Stimulated activated effector memory CD8-positive, alpha-beta T cell treated with anti-CD3 and anti-CD28 coated beads, Interleukin-12 subunit alpha, Interleukin-12 subunit beta, amount 100 ng/mL, for 72 hours (primary cell): Measurements from ENCODE around the gene ZNF428.
A peak's percentile ranks its signal among the peaks of the same experiment; 100 is the strongest.
"Not testable (repeated sequence)": the region's sequence is repeated elsewhere in the genome, so short reads cannot be mapped to it uniquely, and the experiment has no call there.

ENCODE experiments used
- ATAC-seq: fragments of 150-1000 bp; cut with Tn5 transposase; 2 replicates; pipeline ENCODE4 v1.10.0; 2021
- DNase-seq, 2 donors: peaks; one replicate each; pipeline ENCODE4 v3.0.0; 2021 to 2022; ENCODE audit warnings: low spot score in 2 of 2
- H3K27ac Mint-ChIP-seq: one replicate; pipeline ENCODE4 v1.8.0; 2022; ENCODE audit warnings: mild to moderate bottlenecking, mixed read lengths
- H3K36me3 Mint-ChIP-seq: one replicate; pipeline ENCODE4 v1.8.0; 2022; ENCODE audit warnings: mild to moderate bottlenecking, mixed read lengths
- H3K4me1 Mint-ChIP-seq: one replicate; pipeline ENCODE4 v1.8.0; 2022; ENCODE audit warnings: mixed read lengths
- H3K4me3 Mint-ChIP-seq: one replicate; pipeline ENCODE4 v1.8.0; 2022; ENCODE audit warnings: mild to moderate bottlenecking, mixed read lengths
- H3K9me3 Mint-ChIP-seq: one replicate; pipeline ENCODE4 v1.8.0; 2022; ENCODE audit warnings: mixed read lengths

Gene ZNF428

DNA sequence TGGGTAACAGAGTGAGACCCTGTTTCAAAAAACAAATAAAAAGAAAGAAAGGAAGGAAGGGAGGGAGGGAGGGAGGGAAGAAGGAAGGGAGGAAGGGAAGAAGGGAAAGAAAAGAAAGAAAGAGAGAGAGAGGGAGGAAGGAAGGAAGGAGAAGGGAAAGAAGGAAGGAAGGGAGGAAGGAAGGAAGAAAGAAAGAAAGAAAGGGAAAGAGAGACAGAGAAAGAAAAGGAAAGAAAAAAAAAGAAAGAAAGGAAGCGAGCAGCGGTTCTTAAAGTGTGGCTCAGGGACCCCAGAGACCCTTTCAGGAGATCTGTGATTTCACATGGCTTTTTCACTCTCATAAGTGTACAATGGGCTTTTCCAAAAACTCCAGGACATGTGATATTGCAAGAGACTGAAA is 30.1 kb upstream of the ZNF428 start:
- Mint-ChIP-seq H3K36me3 (peaks cover 81% of the 10 kb centered on the region), H3K9me3 (no peaks in the 10 kb centered on the region), H3K27ac (no peak overlapping the region), H3K4me1 (no peaks in the 10 kb centered on the region), H3K4me3 (no peak overlapping the region)
- ATAC-seq (no peak), DNase-seq (no peak)

DNA sequence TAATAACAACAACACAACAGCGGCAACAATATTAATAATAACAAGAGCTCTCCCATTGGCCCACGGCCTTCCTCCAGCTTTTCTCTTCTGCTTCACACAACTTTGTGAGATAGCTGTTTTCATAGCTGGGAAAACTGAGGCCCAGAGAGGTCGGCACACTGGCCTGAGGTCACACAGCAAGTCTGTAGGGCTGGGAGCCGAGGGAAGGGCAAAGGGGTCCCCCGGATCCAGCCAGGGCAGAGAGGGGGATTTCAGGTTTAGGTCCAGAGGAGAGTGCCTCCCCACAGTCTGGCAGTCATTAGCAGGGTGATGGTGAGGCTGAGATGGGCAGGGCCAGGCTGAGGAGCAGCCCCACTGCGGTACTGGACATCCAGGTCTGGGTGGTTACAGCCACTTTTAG is 29.2 kb upstream of the ZNF428 start:
- Mint-ChIP-seq H3K9me3 (no peaks in the 10 kb centered on the region), H3K4me3 (no peak overlapping the region), H3K4me1 (no peaks in the 10 kb centered on the region), H3K27ac (peak overlapping the region; percentile 23), H3K36me3 (peaks cover 72% of the 10 kb centered on the region)
- ATAC-seq, result no peak
- no peak for DNase-seq

GRCh38 chr19:43644181-43644580 is 24.8 kb upstream of the ZNF428 start:
- no peak for DNase-seq
- Mint-ChIP-seq H3K4me1 (peaks cover 18% of the 10 kb centered on the region), H3K36me3 (peaks cover 30% of the 10 kb centered on the region)

GRCh38 chr19:43643326-43643725 is 23.9 kb upstream of the ZNF428 start:
- no peak for DNase-seq
- no peak for ATAC-seq
- H3K4me3 Mint-ChIP-seq, result no peak overlapping the region
- no peak overlapping the region for H3K27ac Mint-ChIP-seq
- peaks cover 24% of the 10 kb centered on the region for H3K36me3 Mint-ChIP-seq
- peaks cover 25% of the 10 kb centered on the region for H3K4me1 Mint-ChIP-seq
- no peaks in the 10 kb centered on the region for H3K9me3 Mint-ChIP-seq

More at GRCh38 chr19:43644181-43644580, 24.8 kb upstream of the ZNF428 start:
- ATAC-seq, result no peak
- Mint-ChIP-seq H3K27ac (no peak overlapping the region), H3K9me3 (no peaks in the 10 kb centered on the region), H3K4me3 (no peak overlapping the region)

DNA sequence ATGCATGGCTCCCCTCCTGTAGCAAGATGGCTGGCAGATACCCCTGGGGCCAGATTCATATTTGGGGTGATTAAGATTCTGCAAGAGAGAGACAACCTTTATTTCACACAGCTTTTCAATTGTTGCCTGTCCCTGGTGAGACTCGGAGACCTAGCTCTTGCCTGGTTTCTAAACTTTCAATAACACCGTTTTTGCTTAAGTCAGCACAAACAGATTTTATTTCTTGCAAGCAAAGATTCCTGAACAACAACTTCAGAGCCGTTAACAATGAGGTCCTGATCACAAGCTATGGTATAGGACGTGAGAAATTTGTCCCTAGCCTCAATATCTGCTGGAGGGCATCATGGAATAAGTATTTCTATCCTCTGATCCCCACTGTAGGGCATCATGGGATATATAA is 23.1 kb upstream of the ZNF428 start:
- Mint-ChIP-seq H3K36me3 (peaks cover 16% of the 10 kb centered on the region), H3K27ac (no peak overlapping the region), H3K4me1 (peaks cover 25% of the 10 kb centered on the region), H3K4me3 (no peak overlapping the region), H3K9me3 (no peaks in the 10 kb centered on the region)
- ATAC-seq (no peak), DNase-seq (no peak)

- Mint-ChIP-seq H3K4me3 (peak overlapping the region; percentile 65), H3K36me3 (peaks cover 4% of the 10 kb centered on the region), H3K9me3 (no peaks in the 10 kb centered on the region), H3K4me1 (peaks cover 25% of the 10 kb centered on the region), H3K27ac (peak overlapping the region; percentile 10)
- no peak for DNase-seq
- ATAC-seq, result no peak
Observed at GRCh38 chr19:43641333-43641732, 21.9 kb upstream of the ZNF428 start.

GRCh38 chr19:43640424-43640757 is 21.0 kb upstream of the ZNF428 start:
- ATAC-seq (no peak), DNase-seq (no peak)
- H3K36me3 Mint-ChIP-seq, result no peaks in the 10 kb centered on the region
- H3K9me3 Mint-ChIP-seq, result no peaks in the 10 kb centered on the region
- H3K27ac Mint-ChIP-seq, result no peak overlapping the region
- H3K4me1 Mint-ChIP-seq, result peaks cover 26% of the 10 kb centered on the region
- peak overlapping the region; percentile 65 for H3K4me3 Mint-ChIP-seq

DNA sequence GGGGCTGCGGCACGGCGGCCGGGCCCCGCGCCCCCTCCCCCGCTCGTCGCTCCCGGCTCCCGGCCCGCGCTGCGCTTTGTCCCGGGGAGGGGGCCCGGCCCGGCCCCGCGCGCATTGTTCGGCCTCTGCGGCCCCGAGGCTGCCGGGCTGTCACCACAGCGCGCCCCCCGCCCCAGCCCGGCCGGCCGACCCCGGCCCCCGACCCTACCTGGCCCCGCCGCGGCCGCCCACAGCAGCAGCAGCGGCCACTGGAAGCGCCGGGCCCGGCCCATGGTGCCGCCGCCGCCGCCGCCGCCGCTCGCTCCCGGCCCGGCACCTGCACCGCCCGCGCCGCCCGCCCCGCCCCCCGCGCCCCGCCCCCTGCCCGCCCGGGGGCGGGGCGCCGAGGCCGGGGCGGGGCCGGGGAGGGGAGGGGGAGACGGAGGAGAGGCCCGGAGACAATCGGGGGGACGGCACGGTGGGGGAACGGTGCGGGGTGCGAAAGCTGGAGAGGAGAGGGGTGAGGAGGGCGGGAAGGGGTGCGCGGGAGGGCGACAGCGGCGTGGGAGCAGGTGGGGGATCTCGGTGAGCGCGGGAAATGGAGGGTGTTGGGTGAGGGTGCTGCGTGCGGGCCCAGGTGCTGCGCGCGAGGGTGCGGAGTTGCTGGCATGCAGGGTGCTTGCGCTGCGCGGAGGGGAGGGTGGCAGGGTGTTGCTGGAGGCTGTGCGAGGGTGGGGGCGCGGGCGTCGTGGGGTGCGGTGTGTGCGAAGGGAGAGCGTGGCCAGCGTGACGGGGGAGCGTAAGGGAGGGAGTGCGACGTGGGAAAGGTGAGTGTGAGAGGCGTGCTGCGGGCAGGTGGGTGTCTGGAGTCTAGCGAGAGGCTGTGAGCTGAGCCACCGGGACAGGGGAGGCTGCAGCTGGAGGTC is 20.3 kb upstream of the ZNF428 start, which contains the start of gene CADM4:
Gene CADM4, minus strand, starts transcription at position 332 of the 905 bp plus-strand sequence. Its CDS starts 60 bp downstream, at position 272.
- Mint-ChIP-seq H3K4me3 (peak within 1 kb of the TSS; percentile 65), H3K36me3 (no peaks in the 10 kb centered on the region), H3K9me3 (no peaks in the 10 kb centered on the region), H3K4me1 (peaks cover 32% of the 10 kb centered on the region), H3K27ac (no peak within 1 kb of the TSS)
- ATAC-seq (peak; percentile 80), DNase-seq (peak; percentile 23 to 61)

DNA sequence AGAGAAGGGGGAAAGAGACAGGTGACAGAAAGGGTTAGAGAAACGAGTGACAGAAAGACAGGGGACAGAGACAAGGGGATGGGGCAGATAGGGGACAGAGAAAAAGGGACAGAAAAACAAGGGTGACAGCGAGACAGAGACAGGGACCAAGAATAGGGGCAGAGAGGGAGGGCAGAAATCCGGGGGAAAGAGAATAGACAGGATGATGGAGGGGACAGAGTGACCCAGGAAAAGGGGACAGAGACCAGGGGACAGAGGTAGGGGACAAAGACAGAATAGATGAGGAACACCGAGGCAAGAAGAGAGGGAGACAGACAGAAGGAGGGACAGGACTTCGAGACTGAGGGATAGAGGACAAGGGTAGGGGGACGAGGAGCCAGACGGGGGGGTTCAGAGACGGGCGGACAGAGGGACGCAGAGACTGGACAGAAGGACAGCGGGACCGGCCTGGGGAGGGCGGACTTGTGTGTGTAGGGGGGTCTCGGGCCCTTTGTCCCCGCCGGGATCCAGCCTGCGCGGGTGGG is 19.6 kb upstream of the ZNF428 start:
- no peak for ATAC-seq
- H3K27ac Mint-ChIP-seq, result no peak overlapping the region
- peaks cover 32% of the 10 kb centered on the region for H3K4me1 Mint-ChIP-seq

GRCh38 chr19:43638214-43638994 is 19.0 kb upstream of the ZNF428 start:
- no peaks in the 10 kb centered on the region for H3K36me3 Mint-ChIP-seq
- H3K27ac Mint-ChIP-seq, result no peak overlapping the region
- no peak for ATAC-seq
- H3K4me1 Mint-ChIP-seq, result peaks cover 32% of the 10 kb centered on the region
- no peak for DNase-seq
- H3K9me3 Mint-ChIP-seq, result no peaks in the 10 kb centered on the region
- peak overlapping the region; percentile 65 for H3K4me3 Mint-ChIP-seq

More for the DNA sequence above, 19.6 kb upstream of the ZNF428 start:
- no peak for DNase-seq
- H3K4me3 Mint-ChIP-seq, result peak overlapping the region; percentile 65
- H3K9me3 Mint-ChIP-seq, result no peaks in the 10 kb centered on the region
- H3K36me3 Mint-ChIP-seq, result no peaks in the 10 kb centered on the region

- Mint-ChIP-seq H3K9me3 (no peaks in the 10 kb centered on the region), H3K27ac (no peak overlapping the region), H3K36me3 (no peaks in the 10 kb centered on the region), H3K4me1 (peaks cover 28% of the 10 kb centered on the region), H3K4me3 (no peak overlapping the region)
- no peak for ATAC-seq
- no peak for DNase-seq
Observed at GRCh38 chr19:43636121-43636683, 16.8 kb upstream of the ZNF428 start.

- peaks cover 23% of the 10 kb centered on the region for H3K4me1 Mint-ChIP-seq
- peak overlapping the region; percentile 48 for H3K27ac Mint-ChIP-seq
- not testable (repeated sequence) for H3K36me3 Mint-ChIP-seq, H3K4me3 Mint-ChIP-seq, DNase-seq, ATAC-seq, H3K9me3 Mint-ChIP-seq
Observed at GRCh38 chr19:43635561-43635940, 16.1 kb upstream of the ZNF428 start.

DNA sequence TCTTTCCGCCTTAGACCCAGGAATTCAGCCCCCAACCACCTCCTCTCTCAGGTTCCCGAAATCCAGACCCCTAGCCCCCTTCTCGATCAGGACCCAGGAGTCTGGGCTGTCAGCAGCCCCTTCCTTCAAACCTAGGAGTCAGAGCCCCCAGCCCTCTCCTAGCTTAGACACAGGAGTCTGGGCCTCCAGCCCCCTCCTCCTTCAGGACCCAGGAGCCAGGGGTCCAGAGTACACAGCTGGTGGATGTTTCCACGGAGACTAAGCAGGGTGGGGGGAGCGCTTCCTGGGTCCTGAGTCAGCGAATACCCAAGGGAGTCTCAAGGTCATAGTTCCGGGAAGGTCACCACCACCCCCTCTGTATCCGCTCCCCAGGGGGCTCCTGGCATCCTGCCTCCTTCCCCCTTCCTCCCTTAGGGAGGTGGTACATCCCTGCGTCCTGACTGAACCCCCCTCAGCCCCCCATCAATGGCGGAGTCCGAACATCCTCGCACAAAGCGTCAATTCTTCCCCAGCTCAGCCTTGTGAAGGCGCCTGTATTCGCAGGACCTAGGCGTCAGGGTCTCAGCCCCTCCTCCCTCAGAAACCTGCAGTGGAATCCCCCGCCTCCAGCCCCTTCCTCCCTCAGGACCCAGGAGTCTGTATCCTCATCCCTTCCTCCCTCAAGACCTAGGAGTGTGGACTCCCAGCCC is 15.6 kb upstream of the ZNF428 start:
- H3K4me1 Mint-ChIP-seq, result peaks cover 18% of the 10 kb centered on the region
- no peak overlapping the region for H3K4me3 Mint-ChIP-seq
- no peaks in the 10 kb centered on the region for H3K9me3 Mint-ChIP-seq
- DNase-seq (no peak), ATAC-seq (no peak)
- no peaks in the 10 kb centered on the region for H3K36me3 Mint-ChIP-seq
- peak overlapping the region; percentile 48 for H3K27ac Mint-ChIP-seq

- no peak for DNase-seq
- no peak for ATAC-seq
- Mint-ChIP-seq H3K9me3 (no peaks in the 10 kb centered on the region), H3K36me3 (no peaks in the 10 kb centered on the region), H3K4me3 (no peak overlapping the region), H3K4me1 (peaks cover 17% of the 10 kb centered on the region), H3K27ac (no peak overlapping the region)
Observed at GRCh38 chr19:43634506-43634871, 15.1 kb upstream of the ZNF428 start.

DNA sequence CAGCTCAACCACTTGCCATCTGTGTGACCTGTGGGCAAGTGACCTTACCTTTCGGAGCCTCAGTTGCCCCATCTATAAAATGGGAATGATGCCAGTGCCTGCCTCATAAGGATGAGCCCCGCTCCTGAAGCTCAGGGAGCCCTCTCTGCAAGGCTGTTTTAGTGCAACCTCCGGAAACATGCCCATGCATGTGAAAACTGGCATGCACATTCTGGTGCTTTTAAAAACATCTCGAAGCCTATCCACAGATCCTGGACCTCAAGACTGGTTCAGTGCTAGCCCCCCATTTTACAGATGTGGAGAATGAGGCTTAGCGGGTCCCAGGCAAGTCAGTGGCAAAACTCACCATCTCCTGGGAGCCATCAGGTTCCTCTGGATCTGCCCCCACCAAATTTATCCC is 14.6 kb upstream of the ZNF428 start:
- Mint-ChIP-seq H3K36me3 (no peaks in the 10 kb centered on the region), H3K9me3 (no peaks in the 10 kb centered on the region), H3K4me1 (peaks cover 13% of the 10 kb centered on the region), H3K4me3 (no peak overlapping the region), H3K27ac (no peak overlapping the region)
- ATAC-seq, result no peak
- no peak for DNase-seq
